ENCODE measurements around the gene LY6G5B.

LY6G5B gene, protein sequence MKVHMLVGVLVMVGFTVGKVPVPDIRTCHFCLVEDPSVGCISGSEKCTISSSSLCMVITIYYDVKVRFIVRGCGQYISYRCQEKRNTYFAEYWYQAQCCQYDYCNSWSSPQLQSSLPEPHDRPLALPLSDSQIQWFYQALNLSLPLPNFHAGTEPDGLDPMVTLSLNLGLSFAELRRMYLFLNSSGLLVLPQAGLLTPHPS

GRCh38 chr6:31669676-31670075 is at the start of gene LY6G5B:
Gene LY6G5B, plus strand, starts transcription at chr6:31669976. Its CDS starts 975 bp downstream, at chr6:31670951.
- no peak for DNase-seq

DNA sequence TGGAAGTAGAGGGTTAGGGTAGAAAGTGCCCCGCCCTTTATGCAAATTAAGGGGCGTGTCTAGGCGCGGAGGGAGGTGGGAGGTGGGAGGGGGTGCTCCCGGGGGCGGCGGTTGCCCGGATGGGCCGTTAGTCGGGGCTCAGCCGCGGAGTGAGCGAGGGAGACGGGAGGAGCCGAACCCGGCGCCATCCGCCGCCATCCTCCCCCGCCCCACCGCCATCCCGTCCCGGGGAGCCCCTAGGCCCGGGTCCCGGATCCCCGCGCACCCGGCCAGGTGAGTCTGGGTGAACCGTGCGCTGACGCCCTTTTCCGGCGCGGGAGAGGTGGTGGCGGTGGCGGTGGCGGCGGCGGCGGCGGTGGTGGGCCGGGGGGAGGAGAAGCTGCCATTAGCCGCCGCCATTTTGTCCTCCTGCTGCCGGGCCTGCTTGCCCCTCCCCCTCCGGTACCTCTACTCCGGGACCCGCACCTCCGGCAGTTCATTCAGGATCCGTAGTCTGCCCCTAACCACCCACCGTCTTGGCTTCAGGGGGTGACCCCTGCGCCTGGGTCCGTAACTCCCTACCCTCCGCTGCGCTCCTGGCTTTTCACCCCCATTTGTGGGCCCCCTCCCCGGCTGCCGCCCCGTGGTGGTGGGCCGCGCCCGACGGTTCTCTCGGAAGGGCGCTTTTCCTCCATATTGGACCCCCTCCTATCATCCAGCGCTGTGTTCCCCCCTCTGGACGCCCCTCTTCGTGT is 49.0 kb upstream of the LY6G5B start, which contains the start of gene PRRC2A:
Gene PRRC2A (plus strand): TSS at position 130 of the 734 bp plus-strand sequence. CDS start 2,075 bp downstream, outside the sequence.
- peak; percentile 93 for DNase-seq

GRCh38 chr6:31621320-31621939 is 48.3 kb upstream of the LY6G5B start:
- DNase-seq = no peak

- DNase-seq = peak; percentile 48
Measured at GRCh38 chr6:31621991-31622390, 47.8 kb upstream of the LY6G5B start.

GRCh38 chr6:31622684-31623091 is 47.1 kb upstream of the LY6G5B start:
- DNase-seq = no peak

- no peak for DNase-seq
Measured at GRCh38 chr6:31624070-31624469, 45.7 kb upstream of the LY6G5B start.

DNA sequence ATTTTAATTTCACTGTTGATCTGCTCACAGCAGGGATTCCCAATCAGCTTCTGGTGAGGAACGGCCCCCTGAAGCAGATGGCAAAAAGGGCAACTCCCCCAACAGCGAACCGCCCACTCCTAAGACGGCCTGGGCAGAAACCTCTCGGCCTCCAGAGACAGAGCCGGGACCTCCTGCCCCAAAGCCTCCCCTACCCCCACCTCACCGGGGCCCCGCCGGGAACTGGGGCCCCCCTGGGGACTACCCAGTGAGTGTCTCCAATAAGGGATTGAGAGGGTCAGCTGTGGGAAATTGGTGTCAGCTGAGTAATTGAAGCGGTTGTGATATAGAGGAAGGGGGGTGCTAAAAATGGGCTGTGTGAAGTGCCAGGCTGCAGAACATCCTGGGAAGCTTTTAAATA is 42.8 kb upstream of the LY6G5B start:
- DNase-seq = no peak

DNA sequence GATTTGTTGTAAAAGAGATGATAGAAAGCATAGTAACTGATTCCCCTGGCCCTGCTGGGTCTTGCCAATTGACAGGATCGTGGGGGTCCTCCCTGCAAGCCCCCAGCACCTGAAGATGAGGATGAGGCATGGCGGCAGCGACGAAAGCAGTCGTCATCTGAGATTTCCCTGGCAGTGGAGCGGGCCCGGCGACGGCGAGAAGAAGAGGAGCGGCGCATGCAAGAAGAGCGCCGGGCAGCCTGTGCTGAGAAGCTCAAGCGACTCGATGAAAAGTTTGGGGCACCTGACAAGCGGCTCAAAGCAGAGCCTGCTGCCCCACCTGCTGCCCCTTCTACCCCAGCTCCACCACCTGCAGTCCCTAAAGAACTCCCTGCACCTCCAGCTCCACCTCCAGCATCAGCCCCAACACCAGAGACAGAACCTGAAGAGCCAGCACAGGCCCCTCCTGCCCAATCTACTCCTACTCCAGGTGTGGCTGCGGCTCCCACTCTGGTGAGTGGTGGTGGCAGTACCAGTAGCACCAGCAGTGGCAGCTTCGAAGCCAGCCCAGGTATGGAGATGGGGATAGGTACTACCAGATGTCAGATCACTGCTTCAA is 42.0 kb upstream of the LY6G5B start:
- no peak for DNase-seq

DNA sequence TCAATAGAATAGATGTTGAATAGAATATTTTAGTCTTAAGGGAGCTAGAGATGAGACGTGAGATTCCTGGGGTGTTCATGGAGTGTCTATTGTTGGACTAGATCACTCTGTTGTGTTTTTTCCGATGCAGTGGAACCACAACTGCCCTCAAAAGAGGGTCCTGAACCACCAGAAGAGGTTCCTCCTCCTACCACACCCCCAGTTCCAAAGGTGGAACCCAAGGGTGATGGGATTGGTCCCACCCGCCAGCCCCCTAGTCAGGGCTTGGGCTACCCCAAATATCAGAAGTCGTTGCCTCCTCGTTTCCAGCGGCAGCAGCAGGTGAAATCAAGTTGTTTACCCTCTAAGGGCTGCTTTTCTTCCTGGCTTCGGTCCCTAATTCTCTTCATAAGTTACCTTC is 40.8 kb upstream of the LY6G5B start:
- DNase-seq = no peak

GRCh38 chr6:31630177-31630934 is 39.4 kb upstream of the LY6G5B start:
- no peak for DNase-seq

DNA sequence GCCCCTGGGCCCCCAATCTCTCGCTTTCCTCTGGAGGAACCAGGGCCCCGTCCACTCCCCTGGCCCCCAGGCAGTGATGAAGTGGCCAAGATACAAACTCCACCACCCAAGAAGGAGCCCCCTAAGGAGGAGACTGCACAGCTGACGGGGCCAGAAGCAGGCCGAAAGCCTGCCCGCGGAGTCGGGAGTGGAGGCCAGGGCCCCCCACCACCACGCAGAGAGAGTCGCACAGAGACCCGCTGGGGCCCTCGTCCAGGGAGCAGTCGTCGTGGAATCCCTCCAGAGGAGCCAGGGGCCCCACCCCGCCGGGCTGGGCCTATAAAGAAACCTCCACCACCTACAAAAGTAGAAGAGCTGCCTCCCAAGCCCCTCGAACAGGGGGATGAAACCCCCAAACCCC is 38.6 kb upstream of the LY6G5B start:
- no peak for DNase-seq

GRCh38 chr6:31631681-31632278 is 38.0 kb upstream of the LY6G5B start:
- DNase-seq = no peak

DNA sequence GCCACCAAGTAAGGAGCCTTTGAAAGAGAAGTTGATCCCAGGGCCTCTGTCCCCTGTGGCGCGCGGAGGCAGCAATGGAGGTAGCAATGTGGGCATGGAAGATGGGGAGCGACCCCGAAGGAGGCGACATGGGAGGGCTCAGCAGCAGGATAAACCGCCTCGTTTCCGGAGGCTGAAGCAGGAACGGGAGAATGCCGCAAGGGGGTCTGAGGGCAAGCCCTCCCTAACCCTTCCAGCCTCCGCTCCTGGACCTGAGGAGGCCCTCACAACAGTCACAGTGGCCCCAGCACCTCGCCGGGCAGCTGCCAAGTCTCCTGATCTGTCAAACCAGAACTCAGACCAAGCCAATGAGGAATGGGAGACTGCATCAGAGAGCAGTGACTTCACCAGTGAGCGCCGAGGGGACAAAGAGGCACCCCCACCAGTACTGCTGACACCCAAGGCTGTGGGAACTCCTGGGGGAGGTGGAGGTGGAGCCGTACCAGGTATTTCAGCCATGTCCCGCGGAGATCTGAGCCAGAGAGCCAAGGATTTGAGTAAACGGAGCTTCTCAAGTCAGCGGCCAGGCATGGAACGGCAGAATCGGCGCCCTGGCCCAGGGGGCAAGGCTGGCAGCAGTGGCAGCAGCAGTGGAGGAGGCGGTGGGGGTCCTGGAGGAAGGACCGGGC is 37.4 kb upstream of the LY6G5B start:
- no peak for DNase-seq

DNA sequence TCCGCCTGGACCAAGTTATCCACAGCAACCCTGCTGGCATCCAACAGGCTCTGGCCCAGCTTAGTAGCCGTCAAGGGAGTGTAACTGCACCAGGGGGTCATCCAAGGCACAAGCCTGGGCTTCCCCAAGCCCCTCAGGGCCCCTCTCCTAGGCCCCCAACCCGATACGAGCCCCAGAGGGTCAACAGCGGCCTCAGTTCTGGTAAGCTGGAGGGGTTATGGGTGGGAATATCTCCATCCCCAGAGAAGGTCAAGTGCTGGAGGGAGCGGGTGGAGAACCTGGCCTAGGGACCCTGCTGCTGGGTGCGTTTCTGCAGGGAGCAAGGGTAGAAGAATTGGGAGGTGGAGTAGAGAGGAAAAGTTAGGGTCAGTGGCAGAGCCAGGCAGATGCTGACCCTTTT is 36.3 kb upstream of the LY6G5B start:
- no peak for DNase-seq

- DNase-seq = no peak
Measured at GRCh38 chr6:31634131-31634530, 35.6 kb upstream of the LY6G5B start.

DNA sequence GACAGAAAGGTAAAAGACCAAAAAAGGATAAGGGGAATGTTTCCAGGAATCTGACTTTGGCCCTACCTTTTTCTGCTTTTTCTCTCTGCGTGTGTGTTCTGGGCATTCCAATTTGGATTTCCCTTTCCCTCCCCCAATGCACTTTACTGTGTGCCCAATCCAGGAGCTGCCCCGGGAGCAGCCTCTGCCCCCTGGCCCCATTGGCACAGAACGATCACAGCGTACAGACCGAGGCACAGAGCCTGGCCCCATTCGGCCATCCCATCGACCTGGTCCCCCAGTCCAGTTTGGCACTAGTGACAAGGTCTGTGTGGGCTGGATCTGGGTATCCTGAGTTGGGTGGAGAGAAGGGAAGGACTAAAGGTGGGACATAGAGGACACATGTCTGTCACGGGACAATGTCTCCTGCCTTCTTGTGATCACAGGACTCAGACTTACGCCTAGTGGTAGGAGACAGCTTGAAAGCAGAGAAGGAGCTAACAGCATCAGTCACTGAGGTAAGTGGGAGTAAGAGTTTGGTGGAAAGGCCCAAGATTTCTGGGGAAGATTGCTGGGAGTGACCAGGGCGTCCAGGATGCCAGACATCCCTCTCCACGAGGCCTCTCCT is 34.7 kb upstream of the LY6G5B start:
- DNase-seq = no peak

- DNase-seq = peak; percentile 27
Measured at GRCh38 chr6:31636698-31637596, 32.8 kb upstream of the LY6G5B start.

DNA sequence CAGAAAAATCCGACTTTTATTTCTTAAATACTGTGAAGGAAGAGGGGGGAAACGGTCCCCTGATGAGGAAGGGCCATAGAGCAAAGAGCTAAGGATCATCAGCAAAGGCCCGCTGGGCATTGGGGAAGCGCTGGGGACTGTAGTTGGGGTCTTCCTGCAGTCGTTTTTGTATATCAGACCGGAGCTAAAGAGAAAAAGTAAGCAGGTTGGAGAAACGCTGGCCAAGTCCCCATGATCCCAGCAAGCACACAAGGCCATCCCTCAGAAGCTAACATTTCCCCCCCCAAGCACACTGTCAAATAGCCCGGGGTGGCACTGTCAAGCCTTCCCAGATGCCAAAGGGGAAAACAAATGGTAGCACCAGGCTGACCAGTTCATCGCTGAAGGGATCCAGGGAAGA is 30.7 kb upstream of the LY6G5B start:
- DNase-seq = no peak

DNA sequence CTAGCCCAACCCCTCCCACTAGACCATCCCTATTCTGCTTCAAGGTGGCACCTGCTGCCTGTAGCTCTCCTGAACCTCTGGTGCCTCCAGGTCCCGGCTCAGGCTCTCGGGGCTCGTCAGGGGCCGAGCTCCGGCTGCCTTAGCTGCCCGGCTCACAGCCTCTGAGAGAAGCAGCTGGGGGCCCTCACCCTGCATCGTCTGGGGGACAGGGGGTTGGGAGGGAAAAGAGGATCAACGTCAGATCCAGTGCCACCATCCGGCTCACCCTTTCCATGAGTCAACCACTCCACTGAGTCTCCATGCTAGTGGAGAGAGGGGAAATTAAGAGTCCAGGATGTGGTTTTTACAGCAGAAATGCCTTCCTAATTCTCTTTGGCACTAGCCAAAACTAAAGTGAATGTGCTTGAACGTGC is 30.3 kb upstream of the LY6G5B start:
- DNase-seq = no peak

DNA sequence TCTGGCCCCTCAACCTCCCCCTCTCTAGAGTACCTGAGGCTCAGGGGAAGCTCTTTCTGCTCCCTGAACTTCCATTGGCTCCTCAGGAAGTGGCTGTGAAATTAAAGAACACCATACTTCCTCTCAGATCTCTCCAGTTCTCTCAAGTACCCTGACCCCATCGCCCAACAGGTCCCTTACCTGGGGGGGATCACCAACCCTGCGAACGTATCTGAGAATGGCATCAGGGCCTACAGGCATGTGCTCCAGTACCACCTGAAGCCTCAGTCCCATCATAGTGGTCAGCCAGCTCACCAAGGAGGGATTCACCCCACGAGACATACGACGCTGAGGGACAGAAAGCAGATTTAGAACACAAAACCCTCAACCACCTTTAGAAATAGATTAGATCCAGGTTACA is 29.2 kb upstream of the LY6G5B start:
- DNase-seq = no peak

All from NCI-H82 (cell line).